Mesothelial cell of epicardium (in vitro differentiated cells): ENCODE measurements around the gene OR6B1. TPM values are rescaled to one million over a fixed set of nuclear protein-coding genes. Genes with fewer than 3 reads are reported as not detected.

Source experiments
- DNase-seq, 2 experiments: peaks; one replicate each; pipeline ENCODE4 v3.0.0; 2021; ENCODE audit warnings: low spot score in 2 of 2; ENCODE audit not compliant: unreplicated experiment in 2 of 2
- H3K27ac Mint-ChIP-seq: 2 replicates; pipeline ENCODE4 v1.8.0; 2021; ENCODE audit warnings: mixed read lengths
- H3K27me3 Mint-ChIP-seq: 2 replicates; pipeline ENCODE4 v1.8.0; 2021; ENCODE audit warnings: low read depth, mixed read lengths
- H3K36me3 Mint-ChIP-seq: 2 replicates; pipeline ENCODE4 v1.8.0; 2021; ENCODE audit warnings: mixed read lengths
- H3K4me1 Mint-ChIP-seq: 2 replicates; pipeline ENCODE4 v1.8.0; 2021; ENCODE audit warnings: mixed read lengths
- H3K4me3 Mint-ChIP-seq: 2 replicates; pipeline ENCODE4 v1.8.0; 2021; ENCODE audit warnings: mild to moderate bottlenecking, moderate library complexity, mixed read lengths
- H3K9me3 Mint-ChIP-seq: 2 replicates; pipeline ENCODE4 v1.8.0; 2021; ENCODE audit warnings: mixed read lengths
- total RNA-seq: library from RNA; stranded (reverse); gene quantifications from 3 replicates; pipeline ENCODE4 v1.2.1, GENCODE V29; 2021
- TF ChIP-seq, protein P1 (sequence below): fragments of 200-600 bp; sonication (generic); IDR thresholded peaks from one replicate; pipeline ENCODE4 v1.5.0; 2021; ENCODE audit warnings: antibody characterized with exemption; ENCODE audit not compliant: unreplicated experiment

OR6B1 gene
- not detected in 3 replicates for total RNA-seq

DNA sequence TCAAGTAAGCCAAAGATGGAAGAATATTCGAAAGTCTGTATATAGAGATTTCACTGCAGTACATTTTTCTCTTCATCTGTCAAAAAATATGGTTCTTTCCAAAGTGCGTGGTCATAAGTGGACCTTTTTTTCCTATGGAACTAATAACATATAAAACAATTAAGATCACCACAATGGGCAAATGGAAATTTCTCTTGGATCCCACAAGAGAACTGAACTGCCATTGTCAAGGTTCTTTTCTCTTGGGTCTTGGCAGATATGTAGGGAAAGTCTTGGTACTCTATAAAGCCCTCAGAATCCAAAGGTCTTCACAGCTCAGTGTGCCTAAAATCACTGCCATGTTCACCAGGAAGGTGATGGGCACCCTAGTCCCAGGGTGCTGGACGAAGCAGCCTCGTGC, at the start of gene OR6B1:
Gene OR6B1, plus strand, starts transcription at position 301 of the 400 bp plus-strand sequence. CDS start 3,677 bp downstream, outside the sequence.
- TF ChIP-seq, protein P1, sequence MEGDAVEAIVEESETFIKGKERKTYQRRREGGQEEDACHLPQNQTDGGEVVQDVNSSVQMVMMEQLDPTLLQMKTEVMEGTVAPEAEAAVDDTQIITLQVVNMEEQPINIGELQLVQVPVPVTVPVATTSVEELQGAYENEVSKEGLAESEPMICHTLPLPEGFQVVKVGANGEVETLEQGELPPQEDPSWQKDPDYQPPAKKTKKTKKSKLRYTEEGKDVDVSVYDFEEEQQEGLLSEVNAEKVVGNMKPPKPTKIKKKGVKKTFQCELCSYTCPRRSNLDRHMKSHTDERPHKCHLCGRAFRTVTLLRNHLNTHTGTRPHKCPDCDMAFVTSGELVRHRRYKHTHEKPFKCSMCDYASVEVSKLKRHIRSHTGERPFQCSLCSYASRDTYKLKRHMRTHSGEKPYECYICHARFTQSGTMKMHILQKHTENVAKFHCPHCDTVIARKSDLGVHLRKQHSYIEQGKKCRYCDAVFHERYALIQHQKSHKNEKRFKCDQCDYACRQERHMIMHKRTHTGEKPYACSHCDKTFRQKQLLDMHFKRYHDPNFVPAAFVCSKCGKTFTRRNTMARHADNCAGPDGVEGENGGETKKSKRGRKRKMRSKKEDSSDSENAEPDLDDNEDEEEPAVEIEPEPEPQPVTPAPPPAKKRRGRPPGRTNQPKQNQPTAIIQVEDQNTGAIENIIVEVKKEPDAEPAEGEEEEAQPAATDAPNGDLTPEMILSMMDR, result no peak

DNA sequence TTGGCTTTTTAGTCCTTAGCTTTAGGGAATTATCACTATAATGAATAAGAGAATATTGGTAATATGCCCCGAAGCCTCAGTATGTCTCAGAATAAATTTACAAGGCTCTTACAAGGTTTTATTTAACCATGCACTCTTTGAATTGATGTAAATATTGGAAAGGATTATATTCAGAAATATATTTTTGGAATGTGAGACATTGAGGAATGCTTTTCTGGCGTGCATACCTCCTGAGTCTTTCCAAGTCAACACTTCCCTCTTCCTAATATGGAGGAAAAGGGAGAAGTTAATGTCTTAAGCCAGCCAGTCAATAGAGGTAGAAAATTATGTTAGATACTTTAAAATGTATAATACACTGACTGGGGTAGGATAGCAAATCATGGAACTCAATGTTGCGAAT, 46.7 kb upstream of the OR6B1 start:
- TF ChIP-seq, protein P1, result no peak
- no peak overlapping the region for H3K4me3 Mint-ChIP-seq
- no peak overlapping the region for H3K27ac Mint-ChIP-seq

More for the DNA sequence above, at the start of gene OR6B1:
- DNase-seq, result no peak
- H3K27me3 Mint-ChIP-seq, result peaks cover 6% of the 10 kb centered on the region
- H3K36me3 Mint-ChIP-seq, result no peaks in the 10 kb centered on the region
- H3K4me3 Mint-ChIP-seq, result no peak within 1 kb of the TSS
- no peaks in the 10 kb centered on the region for H3K9me3 Mint-ChIP-seq
- H3K4me1 Mint-ChIP-seq, result no peaks in the 10 kb centered on the region
- H3K27ac Mint-ChIP-seq, result no peak within 1 kb of the TSS

DNA sequence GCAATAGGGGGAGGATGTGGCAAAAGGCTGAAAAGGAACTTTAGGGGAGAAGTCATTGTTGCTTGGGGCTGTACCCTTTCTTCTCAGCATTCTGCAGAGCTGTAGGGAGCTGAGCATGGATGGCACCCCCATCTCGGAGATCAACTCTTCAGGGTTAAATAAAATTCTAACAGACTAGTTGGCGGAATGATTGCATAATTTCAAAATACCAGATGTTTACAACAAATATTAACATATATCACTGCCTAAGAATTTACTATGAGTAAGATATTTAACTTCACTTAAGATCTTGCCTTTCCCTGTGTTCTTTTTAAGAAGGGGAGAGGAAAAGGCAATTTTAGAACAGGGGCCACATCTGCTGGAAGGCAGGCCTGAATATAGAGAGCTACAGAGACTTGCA, 46.0 kb upstream of the OR6B1 start:
- H3K27me3 Mint-ChIP-seq, result peaks cover 26% of the 10 kb centered on the region
- no peak for DNase-seq
- TF ChIP-seq, protein P1, result no peak
- no peaks in the 10 kb centered on the region for H3K36me3 Mint-ChIP-seq
- H3K4me3 Mint-ChIP-seq, result no peak overlapping the region
- H3K27ac Mint-ChIP-seq, result no peak overlapping the region
- peaks cover 7% of the 10 kb centered on the region for H3K9me3 Mint-ChIP-seq
- no peaks in the 10 kb centered on the region for H3K4me1 Mint-ChIP-seq

More for the DNA sequence above, 46.7 kb upstream of the OR6B1 start:
- Mint-ChIP-seq H3K9me3 (peaks cover 7% of the 10 kb centered on the region), H3K4me1 (no peaks in the 10 kb centered on the region), H3K36me3 (no peaks in the 10 kb centered on the region), H3K27me3 (peaks cover 24% of the 10 kb centered on the region)
- DNase-seq, result no peak

DNA sequence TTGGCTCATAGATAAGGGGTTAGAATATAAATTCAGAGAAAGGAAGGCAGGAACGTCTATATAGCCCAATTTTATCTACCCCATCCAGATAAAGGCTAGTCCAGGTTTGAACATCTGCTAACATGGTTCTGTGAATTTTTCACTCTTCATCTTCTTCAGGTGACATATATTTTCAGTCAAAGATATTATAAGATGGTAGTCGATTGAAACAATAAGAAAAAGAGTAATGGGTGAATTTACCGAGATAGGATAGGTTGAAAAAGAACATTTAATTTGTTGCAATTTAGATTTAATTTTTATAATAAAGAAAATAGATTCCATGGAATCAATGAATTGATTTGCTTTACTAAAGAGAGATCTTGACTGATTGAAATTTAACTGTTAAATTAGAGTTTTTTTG, 45.6 kb upstream of the OR6B1 start, which contains the start of gene OR2F1:
Gene OR2F1, plus strand, starts transcription at position 301 of the 400 bp plus-strand sequence. CDS start 5,127 bp downstream, outside the sequence.
- no peak within 1 kb of the TSS for H3K27ac Mint-ChIP-seq
- DNase-seq, result no peak
- H3K36me3 Mint-ChIP-seq, result no peaks in the 10 kb centered on the region
- H3K9me3 Mint-ChIP-seq, result peaks cover 7% of the 10 kb centered on the region
- H3K4me1 Mint-ChIP-seq, result no peaks in the 10 kb centered on the region
- H3K27me3 Mint-ChIP-seq, result peaks cover 26% of the 10 kb centered on the region
- H3K4me3 Mint-ChIP-seq, result no peak within 1 kb of the TSS
- TF ChIP-seq, protein P1, result no peak

DNA sequence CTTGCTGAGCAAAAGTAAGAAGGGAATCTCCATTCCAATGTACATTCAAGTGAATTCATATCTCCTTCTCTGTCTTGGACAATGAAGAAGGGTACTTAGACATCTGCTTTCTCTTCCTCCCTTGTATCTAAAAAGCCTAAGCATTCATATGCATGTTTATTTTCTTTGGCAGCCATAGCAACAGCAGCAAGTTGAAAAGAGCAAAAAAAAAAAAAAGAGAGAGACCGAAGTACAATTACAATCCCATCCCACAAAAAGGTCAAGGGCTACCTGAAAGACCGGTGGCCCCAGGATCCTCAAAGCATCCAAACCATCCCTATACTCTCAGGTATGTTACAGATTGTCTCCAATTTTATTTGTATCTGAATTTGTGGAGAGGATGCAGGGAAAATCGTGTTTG, 41.3 kb upstream of the OR6B1 start:
- Mint-ChIP-seq H3K27me3 (peaks cover 24% of the 10 kb centered on the region), H3K4me3 (no peak overlapping the region), H3K27ac (no peak overlapping the region), H3K4me1 (no peaks in the 10 kb centered on the region), H3K9me3 (no peaks in the 10 kb centered on the region), H3K36me3 (no peaks in the 10 kb centered on the region)
- no peak for DNase-seq
- TF ChIP-seq, protein P1, result no peak
